ELF-1 (cell line): ENCODE measurements around the gene SERPINB3.
A peak's percentile ranks its signal among the peaks of the same experiment; 100 is the strongest.
"Not testable (repeated sequence)": the region's sequence is repeated elsewhere in the genome, so short reads cannot be mapped to it uniquely, and the experiment has no call there.

ENCODE experiments used
- DNase-seq: peaks from one replicate; pipeline ENCODE4 v3.0.0-alpha.2; 2016; ENCODE audit warnings: low read depth, low spot score

SERPINB3 gene

DNA sequence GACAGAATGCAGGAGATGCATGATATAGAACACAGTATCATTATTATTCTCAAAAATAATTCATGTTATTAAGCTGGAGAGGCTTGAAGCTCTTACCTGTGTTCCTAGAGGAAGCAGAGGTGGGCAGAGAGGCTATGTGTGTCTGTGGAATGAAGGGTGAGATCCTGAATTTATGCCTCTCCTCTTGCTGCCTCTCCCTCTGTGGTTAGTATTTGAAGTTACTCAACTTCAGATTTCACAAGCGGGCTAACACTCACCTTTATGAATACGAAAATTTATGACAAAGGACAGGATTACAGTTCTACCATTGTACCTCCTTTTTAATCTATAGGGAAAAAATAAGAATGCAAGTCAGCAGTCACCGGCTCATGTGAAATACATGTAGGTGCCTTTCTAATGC is at the start of gene SERPINB3:
TSS of gene SERPINB3 (minus strand) at position 144 of the 400 bp plus-strand sequence. CDS start 677 bp downstream, outside the sequence.
- DNase-seq = not testable (repeated sequence)

DNA sequence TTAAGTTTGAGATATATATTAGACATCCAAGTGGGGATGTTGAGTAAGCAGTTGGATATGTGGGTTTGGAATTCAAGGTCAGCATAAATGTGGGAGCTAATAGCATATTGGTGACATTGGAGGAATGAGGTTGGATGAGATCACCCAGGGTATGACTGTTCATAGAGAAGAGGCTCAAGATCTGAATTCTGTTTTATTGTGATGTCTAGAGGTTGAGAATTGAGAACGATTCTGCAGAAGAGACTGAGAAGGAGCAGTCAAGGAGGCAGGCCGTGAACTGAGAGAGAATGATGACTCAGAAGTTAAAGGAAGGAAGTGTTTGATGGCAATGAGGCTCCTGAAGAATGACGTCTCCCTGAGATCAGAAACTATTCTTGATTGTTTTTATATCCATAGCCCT is 47.0 kb upstream of the SERPINB3 start:
- no peak for DNase-seq

DNA sequence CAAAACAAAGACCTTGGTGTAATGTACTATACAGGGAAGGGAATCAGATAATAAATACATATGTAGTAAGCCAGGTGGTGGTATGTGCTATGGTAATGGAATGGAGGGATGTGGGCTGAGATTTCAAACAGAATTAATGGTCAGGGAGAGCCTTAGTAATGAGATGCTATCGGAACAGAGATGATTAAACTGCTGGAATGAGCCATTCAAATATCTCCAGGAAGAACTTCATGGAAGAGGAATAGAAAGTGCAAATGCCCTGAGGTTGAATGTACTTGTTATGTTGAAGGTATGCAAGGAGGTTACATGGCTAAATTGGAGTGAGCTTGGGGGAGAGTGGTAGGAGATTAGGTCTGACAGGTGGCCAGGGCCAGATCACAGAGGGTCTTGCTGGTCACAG is 46.1 kb upstream of the SERPINB3 start:
- DNase-seq = no peak

DNA sequence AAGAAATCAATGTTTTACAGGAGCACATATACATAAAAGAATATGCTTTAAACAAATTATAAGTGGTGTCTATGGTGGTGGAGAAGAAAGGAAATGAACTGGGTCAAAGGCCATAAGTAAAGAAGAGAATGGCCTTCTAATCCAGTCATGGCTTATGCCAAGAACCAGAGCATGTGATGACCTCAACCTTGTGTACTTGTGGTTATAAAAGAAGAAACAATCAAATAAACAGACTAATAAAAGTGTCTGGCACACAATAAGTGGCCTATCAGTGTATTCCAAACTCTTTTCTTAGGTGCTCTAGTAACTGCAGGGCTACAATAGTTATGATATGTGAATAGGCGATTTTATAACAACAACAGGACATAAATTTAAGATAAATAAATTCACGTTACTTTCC is 43.7 kb upstream of the SERPINB3 start:
- DNase-seq = no peak

DNA sequence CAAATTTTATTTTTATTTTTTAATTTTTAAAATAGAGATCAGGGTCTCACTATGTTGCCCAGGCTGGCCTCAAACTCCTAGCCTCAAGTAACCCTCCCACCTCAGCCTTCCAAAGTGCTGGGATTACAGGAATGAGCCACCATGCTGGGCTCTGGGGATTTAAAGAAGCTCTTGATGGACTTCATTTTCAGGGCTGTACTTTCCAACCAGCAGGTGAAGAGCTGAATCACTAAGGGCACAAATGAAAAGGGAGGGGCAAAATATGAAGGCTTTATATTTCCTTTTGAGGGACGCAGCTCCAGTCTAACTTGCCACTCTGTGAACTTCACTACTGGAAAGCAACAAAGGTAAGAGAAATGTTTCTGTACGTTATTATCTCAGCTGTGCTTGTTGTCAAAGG is 41.0 kb upstream of the SERPINB3 start, which contains the start of gene SERPINB11:
TSS of gene SERPINB11 (plus strand) at position 301 of the 400 bp plus-strand sequence. CDS start 7,234 bp downstream, outside the sequence.
- DNase-seq = no peak

DNA sequence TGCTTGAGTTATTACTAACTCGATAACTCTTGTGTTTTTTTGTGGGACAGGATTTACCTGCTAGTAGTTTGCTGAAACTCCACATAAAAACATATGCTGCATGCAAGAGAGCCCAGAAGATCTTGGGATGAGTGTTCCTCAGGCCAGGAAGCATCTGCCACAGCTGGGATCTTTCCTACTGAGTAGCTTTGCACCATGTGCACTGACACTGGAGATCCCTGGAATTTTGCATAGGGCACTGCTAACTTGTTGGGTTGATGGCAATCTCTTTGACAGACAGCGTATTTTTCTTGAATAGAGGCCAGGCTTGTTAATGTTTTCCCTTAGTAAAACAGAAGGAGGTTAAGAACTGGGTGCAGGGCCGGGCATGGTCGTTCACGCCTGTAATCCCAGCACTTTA is 40.3 kb upstream of the SERPINB3 start:
- no peak for DNase-seq

DNA sequence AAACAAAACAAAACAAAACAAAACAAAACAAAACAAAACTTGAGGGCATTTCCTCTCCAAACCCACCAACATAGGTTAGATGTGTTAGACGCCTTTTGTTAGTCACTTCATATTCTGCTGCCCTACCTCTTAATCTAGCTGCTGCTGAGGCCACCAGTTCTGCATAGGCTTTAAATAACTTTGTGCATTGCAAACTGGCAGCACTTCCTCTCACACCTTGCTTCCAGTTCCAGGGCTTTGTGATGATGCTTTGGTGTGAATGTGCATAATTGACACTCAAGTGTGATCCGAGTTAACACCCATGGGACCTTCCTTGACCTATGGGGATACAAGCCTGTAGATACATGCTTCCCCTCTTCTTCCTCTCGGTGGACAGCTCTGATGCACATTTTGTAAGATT is 38.8 kb upstream of the SERPINB3 start:
- DNase-seq = no peak

DNA sequence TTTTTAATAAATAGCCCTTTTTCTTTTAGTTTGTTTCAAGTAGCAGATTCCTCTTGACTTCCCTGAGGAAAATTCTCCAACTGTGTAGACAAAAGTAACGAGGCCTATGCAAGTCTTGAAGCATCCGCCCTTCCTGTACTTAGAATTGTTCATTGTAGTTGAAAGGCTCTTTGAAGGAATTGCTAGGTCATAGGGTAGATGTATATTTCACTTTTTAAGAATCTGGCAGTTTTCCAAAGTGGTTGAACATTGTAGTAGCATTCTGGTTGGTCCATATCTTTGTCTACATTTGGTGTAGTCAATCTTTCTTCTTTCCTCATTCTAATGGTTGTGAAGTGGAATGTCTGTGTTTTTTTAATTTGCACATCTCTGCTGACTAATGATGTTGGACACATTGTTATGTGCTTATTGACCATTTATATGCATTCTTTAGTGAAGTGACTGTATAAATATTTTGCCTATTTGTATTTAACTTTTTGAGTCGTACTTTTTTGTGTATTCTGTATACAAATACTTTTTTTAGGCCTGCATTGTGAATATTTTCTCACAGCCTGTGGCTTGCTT is 35.5 kb upstream of the SERPINB3 start:
- DNase-seq = no peak

DNA sequence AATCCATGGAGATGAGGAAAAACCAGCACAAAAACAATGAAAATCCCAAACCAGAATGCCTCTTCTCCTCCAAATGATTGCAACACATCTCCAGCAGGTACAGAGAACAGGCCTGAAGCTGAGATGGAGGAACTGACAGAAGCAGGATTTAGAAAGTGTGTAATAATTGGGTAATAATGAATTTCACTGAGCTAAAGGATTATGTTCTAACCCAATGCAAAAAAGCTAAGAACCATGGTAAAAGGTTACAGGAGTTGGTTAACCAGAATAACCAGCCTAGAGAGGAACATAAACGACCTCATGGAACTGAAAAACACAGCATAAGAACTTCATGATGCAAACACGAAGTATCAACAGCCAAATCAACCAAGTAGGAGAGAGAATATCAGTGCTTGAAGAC is 27.4 kb upstream of the SERPINB3 start:
- no peak for DNase-seq

DNA sequence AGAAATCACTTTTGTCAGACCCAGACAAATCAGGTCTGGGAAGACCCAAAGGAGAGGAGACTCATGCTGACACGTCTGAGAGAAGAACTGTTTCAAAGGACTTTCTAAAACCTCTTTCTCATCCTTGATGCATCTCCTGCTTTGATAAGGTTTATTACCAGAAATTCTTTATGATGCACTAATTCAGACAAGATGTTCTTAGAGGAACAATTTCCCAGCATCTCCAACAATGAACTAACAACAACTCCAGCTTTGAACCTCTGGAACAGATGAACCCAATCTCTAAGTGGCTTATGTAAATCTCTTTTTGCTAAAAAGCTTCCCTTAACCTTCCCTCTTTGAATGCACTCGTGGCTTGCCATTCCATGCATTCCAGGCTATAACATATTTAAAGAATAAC is 25.2 kb upstream of the SERPINB3 start:
- DNase-seq = no peak

DNA sequence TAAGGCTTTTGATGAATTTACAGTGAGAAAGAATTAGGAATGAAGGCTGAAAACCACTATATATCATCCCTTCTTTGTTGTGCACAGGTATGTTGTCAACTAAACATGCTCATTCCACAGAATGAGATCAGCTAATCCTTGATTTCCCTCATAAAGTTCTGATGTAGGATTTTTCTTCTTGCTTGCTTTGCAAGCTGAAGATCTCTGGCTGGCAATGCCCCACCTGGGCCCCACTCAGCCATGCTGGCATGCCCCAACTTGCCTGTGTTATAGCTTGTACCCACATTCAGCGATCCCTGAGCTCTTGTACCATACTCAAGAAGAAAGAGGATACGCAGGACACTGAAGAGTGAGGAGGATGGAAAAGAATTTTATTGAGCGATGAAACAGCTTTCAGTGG is 23.0 kb upstream of the SERPINB3 start:
- no peak for DNase-seq

DNA sequence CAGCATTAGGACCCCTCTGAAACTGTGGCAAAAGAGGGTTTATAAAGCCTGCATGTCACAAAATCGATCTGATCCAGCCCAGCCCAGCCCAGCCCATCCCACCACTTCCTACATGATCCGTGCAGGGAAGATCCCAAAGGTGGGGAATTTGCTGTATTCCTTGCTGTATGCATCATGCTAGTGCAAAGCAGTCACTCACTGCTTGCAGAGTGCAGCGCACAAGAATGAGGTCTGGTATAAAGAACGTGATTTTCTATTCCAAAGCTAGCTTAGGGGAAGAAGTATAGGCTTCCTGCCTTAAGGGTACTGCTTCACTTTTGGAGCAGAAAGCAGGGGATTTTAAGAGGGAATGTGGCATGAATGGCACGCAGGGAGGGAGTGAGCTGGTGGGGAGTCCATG is 22.2 kb upstream of the SERPINB3 start:
- peak; percentile 22 for DNase-seq

DNA sequence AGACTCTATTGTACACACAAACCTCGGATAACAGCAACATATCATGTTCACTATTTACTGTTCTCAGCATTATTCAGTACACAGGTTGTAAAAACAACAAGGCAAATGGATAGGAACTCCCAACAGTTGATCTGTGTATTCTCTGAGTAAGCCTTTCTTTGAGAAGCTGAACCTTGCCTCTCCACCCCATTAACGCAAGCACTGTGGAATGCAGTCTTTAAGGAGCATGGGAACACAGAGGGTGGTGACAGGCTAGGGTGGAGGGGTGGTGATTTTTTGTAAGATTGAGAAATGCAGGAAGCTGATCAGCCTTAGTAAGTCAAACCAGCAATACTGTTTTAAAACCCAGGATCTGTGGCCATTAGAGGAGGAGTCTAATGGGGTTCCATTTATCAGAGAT is 21.5 kb upstream of the SERPINB3 start:
- peak; percentile 60 for DNase-seq

DNA sequence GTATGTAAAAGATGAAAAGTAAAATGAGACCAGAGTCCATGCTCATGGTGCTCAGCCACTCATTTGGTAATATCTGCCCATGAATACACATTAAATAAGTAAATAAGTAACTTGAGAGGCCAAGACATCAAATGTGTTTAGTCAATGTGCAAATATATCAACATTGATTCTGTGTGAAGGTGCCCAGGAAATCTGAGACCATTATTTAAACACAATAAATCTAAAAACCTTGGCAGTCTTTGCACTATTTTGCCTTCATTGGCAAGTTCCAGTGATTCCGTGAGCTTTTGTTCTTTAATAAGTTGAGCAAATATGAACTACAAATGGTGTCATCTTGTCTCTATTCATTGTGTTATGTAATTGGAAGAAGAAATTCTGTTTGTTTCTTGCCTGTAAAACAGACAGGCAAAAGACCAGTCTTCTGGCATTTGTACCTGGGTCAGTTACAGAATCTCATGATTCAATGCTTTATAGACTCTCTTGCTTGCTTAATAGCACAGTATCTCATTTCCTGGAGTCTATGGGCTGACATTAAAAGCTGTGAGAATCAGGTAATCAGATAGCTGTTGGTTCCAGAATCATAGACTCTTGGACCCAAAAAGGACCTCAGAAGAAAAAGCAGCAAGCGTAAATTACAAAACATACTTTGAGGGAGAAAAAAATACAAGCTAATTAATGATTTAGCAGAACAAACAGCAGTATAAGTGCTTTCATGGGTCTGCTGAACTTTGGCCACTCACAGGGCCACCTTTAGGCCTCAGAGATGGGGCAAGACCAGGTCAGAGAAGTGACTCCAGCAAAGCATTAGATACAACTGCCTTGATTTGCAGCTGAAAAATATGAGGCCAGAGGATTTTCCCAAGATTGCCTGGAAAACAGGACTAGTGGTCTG is 20.0 kb upstream of the SERPINB3 start:
- DNase-seq = no peak

DNA sequence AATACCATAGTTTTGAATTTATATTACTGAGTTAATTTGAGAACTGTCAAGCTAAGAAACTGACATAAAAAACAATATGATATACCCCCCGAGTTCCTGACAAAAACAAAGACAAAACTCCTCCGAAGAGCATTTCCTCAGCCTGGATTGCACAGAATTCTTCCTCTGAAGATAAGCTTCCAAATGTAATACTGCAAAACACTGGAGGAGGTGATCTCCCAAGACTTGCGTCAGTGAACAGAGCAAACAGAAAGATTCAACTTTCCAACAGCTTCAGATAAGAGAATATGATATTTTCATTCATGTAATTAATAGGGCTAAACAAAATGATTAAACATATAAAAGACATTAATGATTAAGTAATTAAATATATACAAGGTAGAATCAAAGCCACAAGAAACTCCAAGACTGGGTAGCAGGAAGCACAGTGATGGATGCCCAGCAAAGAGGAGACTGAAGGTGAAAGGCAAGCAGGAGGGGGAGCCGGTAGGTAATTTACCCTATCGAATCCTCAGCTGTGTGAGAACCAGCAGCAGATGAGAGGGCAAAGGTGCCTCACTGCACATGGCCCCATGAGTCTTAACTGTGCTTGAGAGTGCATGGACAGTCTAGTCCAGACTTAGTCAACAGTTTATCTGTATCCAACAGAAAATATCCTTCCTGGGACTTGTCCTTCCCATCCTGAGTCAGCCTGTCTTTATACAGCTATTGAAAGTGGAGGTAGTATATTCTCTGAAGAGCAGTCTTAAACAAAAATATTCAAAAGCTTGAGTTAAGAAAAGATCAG is 18.3 kb upstream of the SERPINB3 start:
- DNase-seq = no peak

DNA sequence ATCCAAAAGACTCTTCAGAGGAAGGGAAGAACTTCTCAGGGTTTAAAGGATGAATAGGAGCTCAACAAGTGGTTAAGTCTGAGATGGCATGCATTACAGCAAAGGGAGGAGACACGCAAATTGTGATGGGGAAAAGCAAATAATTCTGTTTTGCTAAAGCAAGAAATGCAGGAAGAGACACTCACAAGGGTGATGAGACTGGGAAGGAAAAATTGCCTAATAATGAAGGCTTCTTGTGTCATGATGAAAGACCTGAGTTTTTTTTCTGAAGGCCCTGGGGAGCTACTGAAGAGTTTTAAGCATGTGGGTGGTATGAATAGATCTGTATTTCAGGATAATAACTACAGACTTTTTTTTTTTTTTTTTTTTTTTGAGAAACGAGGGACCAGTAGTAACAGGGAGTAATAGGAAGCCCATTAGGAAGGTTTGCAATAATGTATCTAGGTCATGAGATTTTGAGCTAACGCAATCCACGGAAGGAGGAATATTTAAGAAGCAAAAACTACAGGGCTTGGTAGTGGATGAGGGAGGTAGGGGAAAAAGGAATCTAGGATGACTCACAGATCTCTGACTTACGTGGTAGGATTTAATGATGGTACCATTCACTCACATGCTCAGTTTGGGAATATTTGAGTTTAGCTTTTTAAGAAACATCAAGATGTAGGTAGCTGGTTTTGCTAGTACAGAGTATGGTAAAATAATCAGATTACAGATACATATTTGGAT is 16.0 kb upstream of the SERPINB3 start:
- DNase-seq = no peak

DNA sequence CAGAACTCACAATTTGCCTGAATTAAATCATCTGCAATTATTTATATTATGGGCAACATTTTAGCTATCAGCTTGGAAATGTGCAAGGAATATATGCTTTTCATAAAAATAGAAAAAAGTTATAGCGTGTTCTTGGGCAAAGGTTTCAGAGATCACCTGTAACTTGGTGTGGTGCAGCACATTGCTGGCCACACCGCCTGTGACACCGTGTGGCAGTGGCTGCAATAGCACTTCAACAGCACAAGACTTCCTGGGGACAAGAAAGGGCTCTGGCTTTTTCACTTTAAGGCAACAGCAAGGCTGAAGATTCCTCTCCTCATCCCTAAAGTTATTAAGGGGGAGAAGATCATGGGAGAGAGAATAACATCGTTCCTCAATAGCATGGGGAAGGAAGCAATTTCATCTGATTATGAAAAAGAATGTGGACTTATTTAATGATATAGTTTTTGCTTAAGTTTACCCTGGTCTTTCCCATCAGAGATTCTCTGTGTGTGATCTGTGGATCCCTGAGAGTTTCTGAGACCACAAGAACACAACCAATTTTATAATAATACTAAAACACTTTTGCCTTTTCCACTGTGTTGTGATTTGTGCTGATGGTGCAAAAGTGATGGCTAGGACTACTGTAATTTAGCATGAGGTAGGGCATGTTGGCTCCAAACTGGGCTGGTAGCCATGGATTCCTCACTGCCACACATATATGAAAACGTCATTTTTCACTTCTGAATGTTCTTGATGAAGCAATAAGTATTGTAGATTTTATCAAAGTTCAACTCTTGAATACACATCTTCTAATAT is 15.0 kb upstream of the SERPINB3 start:
- peak; percentile 14 for DNase-seq

DNA sequence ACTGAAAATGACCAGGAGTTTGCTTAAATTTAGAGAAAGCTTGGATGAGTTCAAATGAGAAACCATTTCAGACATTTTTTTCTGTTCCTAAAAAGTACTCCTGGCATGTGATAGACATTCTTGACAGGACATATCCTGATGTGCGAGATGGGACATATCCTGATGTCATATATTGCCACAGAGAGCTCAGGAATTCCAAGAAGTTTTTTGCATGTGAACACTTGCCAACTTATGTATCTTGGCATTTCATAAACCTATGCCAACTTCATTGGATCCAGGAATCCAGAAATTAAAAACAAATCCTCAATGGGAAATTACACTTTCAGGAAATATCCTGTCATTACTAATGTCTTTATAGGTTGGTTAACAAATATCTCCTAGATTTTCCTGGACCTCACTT is 2.9 kb upstream of the SERPINB3 start:
- DNase-seq = no peak

DNA sequence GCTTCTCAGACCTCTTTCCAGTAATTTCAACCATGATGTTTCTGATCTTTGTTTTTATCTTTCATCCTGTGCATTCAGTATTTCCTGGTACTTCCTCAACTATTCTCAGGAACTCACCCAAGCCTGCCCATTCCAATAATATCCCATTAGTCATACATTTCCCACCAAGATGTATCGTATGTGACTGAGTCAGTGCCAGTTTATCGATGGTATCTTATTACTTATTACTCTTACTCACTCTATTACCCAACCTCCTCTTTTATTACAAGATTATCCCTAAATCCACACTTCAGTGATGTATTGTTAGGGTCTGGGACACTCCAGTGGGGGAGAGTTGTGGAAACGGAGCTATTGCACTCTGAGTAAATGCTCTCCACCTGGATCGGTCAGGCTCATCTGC is 2.8 kb downstream of the SERPINB3 start:
- DNase-seq = not testable (repeated sequence)

DNA sequence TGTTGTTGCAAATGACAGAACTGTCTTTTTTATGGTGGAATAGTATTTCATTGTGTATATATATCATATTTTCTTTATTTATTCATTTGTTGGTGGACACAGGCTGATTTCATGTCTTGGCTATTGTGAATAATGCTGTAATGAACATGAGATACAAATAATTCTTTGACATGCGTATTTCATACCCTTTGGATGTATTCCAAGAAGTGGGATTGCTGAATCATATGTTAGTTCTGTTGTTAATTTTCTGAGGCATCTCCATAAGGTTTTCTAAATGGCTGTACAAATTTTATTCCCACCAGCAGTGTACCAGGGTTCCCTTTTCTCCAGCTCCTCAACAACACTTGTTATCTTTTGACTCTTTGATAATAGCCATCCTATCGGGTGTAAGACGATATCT is 11.4 kb downstream of the SERPINB3 start:
- not testable (repeated sequence) for DNase-seq

DNA sequence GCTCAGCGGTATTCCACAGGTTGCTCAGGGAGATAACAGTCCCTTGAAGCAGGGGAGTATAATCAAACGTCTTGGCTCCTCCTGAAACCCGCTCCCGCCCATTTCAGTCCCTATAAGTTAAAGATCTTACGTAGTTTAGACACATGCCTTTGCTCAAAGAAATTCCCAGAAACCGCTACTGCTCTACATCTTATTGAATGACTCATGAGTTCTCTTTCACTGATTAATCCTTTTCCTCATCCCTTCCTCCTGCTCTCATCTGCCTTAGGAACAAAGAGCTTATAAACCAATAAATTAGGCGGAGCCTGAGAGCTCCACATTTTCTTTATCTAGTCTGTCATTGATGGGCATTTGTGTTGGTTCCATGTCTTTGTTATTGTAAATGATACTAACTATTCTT is 13.5 kb downstream of the SERPINB3 start:
- DNase-seq = no peak
